GM12892 (cell line): ENCODE results near the gene CAPN12.

Experiments
- POLR2A ChIP-seq: IDR thresholded peaks from 2 replicates; pipeline ENCODE4 v1.6.1; 2011; ENCODE audit warnings: low read depth, low read length, control low read depth
- TAF1 ChIP-seq: IDR thresholded peaks from 2 replicates; pipeline ENCODE4 v1.6.1; 2011; ENCODE audit warnings: low read depth, mild to moderate bottlenecking, control low read depth, low read length, borderline replicate concordance

- no peak for TF ChIP-seq POLR2A
- TF ChIP-seq TAF1, result no peak
These were observed 34.4 kb downstream of the CAPN12 start for GRCh38 chr19:38709671-38710415.
